ENCODE measurements around the gene ZNF717.

DNA sequence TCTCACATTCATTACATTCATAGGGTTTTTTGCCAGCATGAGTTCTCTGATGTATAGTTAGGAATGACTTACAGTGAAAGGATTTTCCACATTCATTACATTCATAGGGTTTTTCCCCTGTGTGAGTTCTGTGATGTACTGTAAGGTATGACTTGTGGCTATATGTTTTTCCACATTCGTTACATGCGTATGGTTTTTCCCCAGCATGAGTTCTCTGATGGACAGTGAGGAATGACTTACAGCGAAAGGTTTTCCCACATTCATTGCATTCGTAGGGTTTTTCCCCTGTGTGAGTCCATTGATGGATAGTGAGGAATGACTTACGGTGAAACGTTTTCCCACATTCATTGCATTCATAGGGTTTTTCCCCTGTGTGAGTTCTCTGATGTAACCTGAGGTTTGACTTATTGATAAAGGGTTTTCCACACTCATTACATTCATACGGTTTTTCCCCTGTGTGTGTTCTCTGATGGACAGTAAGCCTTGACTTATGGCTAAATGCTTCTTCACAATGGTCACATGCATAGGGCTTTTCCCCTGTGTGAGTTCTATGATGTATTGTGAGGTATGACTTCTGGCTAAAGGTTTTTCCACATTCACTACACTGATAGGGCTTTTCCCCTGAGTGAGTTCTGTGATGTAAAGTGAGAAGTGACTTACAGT is 47.4 kb downstream of the ZNF717 start:
- TF ChIP-seq, protein P1, sequence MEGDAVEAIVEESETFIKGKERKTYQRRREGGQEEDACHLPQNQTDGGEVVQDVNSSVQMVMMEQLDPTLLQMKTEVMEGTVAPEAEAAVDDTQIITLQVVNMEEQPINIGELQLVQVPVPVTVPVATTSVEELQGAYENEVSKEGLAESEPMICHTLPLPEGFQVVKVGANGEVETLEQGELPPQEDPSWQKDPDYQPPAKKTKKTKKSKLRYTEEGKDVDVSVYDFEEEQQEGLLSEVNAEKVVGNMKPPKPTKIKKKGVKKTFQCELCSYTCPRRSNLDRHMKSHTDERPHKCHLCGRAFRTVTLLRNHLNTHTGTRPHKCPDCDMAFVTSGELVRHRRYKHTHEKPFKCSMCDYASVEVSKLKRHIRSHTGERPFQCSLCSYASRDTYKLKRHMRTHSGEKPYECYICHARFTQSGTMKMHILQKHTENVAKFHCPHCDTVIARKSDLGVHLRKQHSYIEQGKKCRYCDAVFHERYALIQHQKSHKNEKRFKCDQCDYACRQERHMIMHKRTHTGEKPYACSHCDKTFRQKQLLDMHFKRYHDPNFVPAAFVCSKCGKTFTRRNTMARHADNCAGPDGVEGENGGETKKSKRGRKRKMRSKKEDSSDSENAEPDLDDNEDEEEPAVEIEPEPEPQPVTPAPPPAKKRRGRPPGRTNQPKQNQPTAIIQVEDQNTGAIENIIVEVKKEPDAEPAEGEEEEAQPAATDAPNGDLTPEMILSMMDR (optimal IDR thresholded peaks at IDR 0.05 in 1 of 3, IDR thresholded peaks at IDR 0.05 in 1 of 3, conservative IDR thresholded peaks at IDR 0.05 in 1 of 3; ENCODE audit: extremely low read depth in 1 of 3, insufficient read depth in 2 of 3, low read length in 3 of 3): no peak
- TF ChIP-seq EZH2 (IDR thresholded peaks at IDR 0.05; ENCODE audit: low read length): no peak
